AG09309 (cell line): ENCODE data around the gene EGR4.

Source experiments
- DNase-seq: peaks from one replicate; pipeline ENCODE4 v3.0.0-alpha.2; 2010; ENCODE audit warnings: low read depth
- H3K4me3 ChIP-seq: 2 replicates; pipeline ENCODE4 v1.5.1; 2011; ENCODE audit warnings: mild to moderate bottlenecking, low read depth, low read length, moderate library complexity; ENCODE audit not compliant: control insufficient read depth
- CTCF ChIP-seq: IDR thresholded peaks from 2 replicates; pipeline ENCODE4 v1.5.1; 2011; ENCODE audit warnings: mild to moderate bottlenecking, low read depth, low read length, inconsistent platforms; ENCODE audit not compliant: insufficient read depth, control insufficient read depth; ENCODE audit errors: missing control alignments

EGR4 gene

GRCh38 chr2:73269686-73270465, 23.5 kb downstream of the EGR4 start:
- no peak for TF ChIP-seq CTCF
- H3K4me3 ChIP-seq: no peak overlapping the region
- no peak for DNase-seq

GRCh38 chr2:73268830-73269685, 24.3 kb downstream of the EGR4 start:
- H3K4me3 ChIP-seq: no peak overlapping the region
- DNase-seq: no peak

GRCh38 chr2:73268366-73268829, 24.9 kb downstream of the EGR4 start:
- DNase-seq: no peak
- no peak for TF ChIP-seq CTCF
- H3K4me3 ChIP-seq: no peak overlapping the region

More at GRCh38 chr2:73268830-73269685, 24.3 kb downstream of the EGR4 start:
- TF ChIP-seq CTCF: no peak

- no peak for TF ChIP-seq CTCF
Measured at GRCh38 chr2:73267008-73267407, 26.3 kb downstream of the EGR4 start.

GRCh38 chr2:73266061-73266901, 27.1 kb downstream of the EGR4 start:
- no peak overlapping the region for H3K4me3 ChIP-seq
- DNase-seq: no peak

More at GRCh38 chr2:73267008-73267407, 26.3 kb downstream of the EGR4 start:
- no peak overlapping the region for H3K4me3 ChIP-seq
- DNase-seq: no peak

More at GRCh38 chr2:73266061-73266901, 27.1 kb downstream of the EGR4 start:
- no peak for TF ChIP-seq CTCF
